H1 (cell line): ENCODE measurements around the gene AGAP1. TPM values are rescaled to one million over a fixed set of nuclear protein-coding genes. Genes with fewer than 3 reads are reported as not detected.

ENCODE experiments used
- RFX5 ChIP-seq: IDR thresholded peaks from 2 replicates; pipeline ENCODE4 v1.6.1; 2011; ENCODE audit warnings: low read depth, low read length, improper control_type of control experiment, borderline replicate concordance
- polyA plus RNA-seq, 7 experiments: library from polyadenylated mRNA; depleted of rRNA in 3 of 7; stranded (reverse) in 5 of 7; unstranded in 2 of 7; fragments of >200 nt in 5 of 7; fragments of 200-250 nt in 2 of 7; gene quantifications; 1 replicate in 5 of 7; 2 replicates in 1 of 7; 4 replicates in 1 of 7; pipeline versions ENCODE4 v1.2.1 to v1.2.3, GENCODE V29; 2011 to 2013; ENCODE audit warnings: missing spikeins in 2 of 7, mixed read lengths in 2 of 7
- total RNA-seq: library from RNA; stranded (reverse); fragmentation: NEBNext Ultra II Directional; extraction: Animal tissue kit (Norgen Biotek cat#: 25700); gene quantifications from 2 replicates; pipeline ENCODE4 v1.2.1, GENCODE V29; 2021

The AGAP1 gene
- total and polyA plus RNA-seq, 2 of the 8 experiments (the other 6 are each of a cell fraction or from before 2014, with no cell fraction given) = 18.1 to 39.4 TPM

- TF ChIP-seq RFX5 = no peak
- TF ChIP-seq, all 59 proteins: peak for 0
Measured at GRCh38 chr2:235931676-235932075, 437.8 kb downstream of the AGAP1 start (continued).
